Stimulated activated CD8-positive, alpha-beta memory T cell treated with anti-CD3 and anti-CD28 coated beads, Interleukin-7, amount 100 ng/mL, for 24 hours (primary cell): Measurements from ENCODE around the gene ANAPC4.
A peak's percentile ranks its signal among the peaks of the same experiment; 100 is the strongest.
"Not testable (repeated sequence)": the region's sequence is repeated elsewhere in the genome, so short reads cannot be mapped to it uniquely, and the experiment has no call there.

Experiments used
- DNase-seq: peaks from one replicate; pipeline ENCODE4 v3.0.0-alpha.2; 2020; ENCODE audit warnings: low read depth

Gene ANAPC4, protein sequence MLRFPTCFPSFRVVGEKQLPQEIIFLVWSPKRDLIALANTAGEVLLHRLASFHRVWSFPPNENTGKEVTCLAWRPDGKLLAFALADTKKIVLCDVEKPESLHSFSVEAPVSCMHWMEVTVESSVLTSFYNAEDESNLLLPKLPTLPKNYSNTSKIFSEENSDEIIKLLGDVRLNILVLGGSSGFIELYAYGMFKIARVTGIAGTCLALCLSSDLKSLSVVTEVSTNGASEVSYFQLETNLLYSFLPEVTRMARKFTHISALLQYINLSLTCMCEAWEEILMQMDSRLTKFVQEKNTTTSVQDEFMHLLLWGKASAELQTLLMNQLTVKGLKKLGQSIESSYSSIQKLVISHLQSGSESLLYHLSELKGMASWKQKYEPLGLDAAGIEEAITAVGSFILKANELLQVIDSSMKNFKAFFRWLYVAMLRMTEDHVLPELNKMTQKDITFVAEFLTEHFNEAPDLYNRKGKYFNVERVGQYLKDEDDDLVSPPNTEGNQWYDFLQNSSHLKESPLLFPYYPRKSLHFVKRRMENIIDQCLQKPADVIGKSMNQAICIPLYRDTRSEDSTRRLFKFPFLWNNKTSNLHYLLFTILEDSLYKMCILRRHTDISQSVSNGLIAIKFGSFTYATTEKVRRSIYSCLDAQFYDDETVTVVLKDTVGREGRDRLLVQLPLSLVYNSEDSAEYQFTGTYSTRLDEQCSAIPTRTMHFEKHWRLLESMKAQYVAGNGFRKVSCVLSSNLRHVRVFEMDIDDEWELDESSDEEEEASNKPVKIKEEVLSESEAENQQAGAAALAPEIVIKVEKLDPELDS

DNA sequence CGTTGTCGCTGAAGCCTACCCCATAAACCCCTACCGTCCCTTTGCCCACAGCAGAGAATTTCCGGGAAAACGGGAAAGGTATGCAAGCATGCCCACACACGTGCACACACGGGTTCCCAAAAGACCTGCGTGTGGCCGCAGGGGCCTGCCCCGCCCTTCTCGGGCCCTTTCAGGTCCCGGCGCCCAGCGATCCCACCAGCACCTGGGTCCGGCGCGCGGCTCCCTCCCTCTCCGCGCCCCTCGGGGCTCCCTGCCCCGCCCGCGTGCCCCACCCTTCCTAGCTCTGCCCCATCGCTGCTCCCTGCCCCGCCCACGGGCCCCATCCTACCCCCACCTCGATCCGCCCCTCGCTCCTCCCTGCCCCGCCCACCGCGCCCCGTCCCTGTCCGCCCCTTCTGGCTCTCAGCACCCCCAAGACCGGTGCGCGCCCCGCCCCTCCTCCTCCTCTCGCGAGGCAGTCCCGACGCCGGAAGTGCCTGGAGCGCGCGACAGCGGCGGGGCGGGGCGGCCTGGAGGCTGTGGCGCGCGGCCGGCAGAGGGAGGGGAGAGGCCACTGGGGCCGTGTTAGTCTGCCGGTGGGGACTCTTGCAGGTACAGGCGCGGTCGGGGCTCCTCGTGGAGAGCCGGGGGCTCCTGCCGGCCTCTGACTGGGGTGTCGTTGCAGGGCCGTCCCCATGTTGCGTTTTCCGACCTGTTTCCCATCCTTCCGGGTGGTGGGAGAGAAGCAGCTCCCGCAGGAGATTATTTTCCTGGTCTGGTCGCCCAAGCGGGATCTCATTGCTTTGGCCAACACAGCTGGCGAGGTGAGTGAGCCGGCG lies at the start of gene ANAPC4:
Gene ANAPC4 (plus strand): TSS at position 510 of the 818 bp plus-strand sequence. CDS start 165 bp downstream, at position 675.
- peak; percentile 98 for DNase-seq

DNA sequence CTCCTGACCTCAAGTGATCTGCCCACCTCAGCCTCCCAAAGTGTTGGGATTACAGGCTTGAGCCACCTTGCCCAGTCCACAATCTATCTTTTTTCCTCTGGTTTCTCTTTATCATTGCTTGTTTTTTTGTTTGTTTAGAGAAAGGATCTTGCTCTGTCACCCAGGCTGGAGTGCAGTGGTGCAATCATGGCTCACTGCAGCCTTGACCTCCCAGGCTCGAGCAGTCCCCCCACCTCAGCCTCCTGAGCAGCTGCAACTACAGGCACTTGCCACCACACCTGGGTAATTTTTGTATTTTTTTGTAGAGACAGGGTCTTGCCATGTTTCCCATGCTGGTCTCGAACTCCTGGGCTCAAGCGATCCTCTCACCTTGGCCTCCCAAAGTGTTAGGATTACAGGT lies 48.6 kb upstream of the ANAPC4 start:
- DNase-seq, result not testable (repeated sequence)

DNA sequence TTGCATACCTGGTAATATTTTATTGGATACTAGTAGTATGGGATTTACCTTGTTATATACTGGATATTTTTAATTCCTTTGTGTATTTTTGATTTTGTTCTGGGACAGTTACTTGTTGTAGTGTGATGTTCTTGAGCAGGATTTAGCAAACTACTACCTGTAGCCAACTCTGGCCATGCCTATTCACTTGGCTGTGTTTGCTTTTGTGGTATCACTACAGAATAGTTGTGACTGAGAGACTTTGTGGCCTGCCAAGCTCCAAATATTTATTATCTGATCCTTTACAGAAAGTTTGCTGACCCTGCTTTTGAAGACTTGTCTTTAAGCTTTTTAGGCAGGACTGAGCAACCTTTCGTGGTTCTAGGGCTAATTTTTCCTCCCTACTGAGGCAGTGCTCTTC lies 46.7 kb upstream of the ANAPC4 start:
- no peak for DNase-seq

- DNase-seq, result no peak
Measured at GRCh38 chr4:25330905-25331808, 45.9 kb upstream of the ANAPC4 start.

- DNase-seq, result no peak
Measured at GRCh38 chr4:25343671-25344070, 33.4 kb upstream of the ANAPC4 start.

DNA sequence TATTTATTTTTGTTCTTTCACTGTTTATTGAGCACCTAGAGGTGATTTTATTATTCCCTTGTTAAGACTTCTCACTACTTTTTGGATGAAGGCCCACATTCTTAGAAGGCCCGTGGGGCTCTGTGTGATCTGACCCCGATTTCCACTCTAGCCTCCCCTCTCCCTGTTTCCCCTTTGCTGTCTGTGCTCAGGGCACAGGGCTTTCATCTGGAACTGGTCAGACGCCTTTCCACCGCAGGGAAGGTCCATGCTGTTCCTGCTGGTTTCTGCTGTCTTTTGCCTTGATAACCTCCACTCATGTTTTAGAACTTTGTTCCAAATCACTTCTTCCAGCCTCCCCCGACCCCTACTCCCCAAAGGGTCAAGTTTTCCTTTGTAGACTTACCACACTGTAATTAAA lies 31.3 kb upstream of the ANAPC4 start:
- DNase-seq, result no peak

- no peak for DNase-seq
Measured at GRCh38 chr4:25346913-25347312, 30.1 kb upstream of the ANAPC4 start.

- no peak for DNase-seq
Measured at GRCh38 chr4:25347473-25347872, 29.6 kb upstream of the ANAPC4 start.

DNA sequence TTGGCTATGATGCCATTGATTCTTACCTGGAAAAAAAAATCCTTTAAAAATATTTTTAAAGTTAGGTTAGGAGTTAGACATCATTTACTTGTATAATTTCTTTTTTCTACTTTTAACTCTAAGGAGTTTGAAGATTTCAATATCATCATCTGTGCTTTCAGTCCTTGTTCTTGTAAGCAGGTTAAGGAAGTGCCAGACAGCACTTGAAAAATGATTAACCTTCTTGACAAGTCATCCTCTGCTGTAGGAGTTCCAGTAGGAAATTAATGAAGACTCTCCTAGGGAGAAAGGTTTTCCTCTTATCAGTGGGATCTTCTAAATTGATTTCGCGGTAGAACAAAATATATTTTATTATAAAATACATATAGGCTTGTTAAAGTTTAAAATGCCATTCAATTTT lies 29.1 kb upstream of the ANAPC4 start:
- no peak for DNase-seq

DNA sequence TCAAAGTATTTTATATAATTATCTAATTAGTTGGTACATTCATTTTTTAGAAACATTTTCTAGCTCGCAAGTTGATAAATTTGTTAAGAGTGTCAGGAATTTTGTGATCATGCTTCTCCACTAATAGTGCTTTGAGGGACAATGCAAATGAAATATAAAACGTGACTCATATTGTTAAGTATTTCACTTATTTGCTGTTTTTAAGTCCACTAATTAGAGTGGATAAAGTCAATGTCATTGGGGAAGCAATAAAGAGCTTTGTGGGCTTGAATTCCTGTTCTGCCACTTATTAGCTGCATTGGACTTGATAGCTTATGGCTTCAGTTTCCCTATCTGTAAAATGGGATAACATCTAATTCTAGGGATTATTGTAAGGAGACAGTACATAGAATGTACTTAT lies 26.5 kb upstream of the ANAPC4 start:
- DNase-seq, result no peak

- DNase-seq, result no peak
Measured at GRCh38 chr4:25351777-25352416, 25.2 kb upstream of the ANAPC4 start.

DNA sequence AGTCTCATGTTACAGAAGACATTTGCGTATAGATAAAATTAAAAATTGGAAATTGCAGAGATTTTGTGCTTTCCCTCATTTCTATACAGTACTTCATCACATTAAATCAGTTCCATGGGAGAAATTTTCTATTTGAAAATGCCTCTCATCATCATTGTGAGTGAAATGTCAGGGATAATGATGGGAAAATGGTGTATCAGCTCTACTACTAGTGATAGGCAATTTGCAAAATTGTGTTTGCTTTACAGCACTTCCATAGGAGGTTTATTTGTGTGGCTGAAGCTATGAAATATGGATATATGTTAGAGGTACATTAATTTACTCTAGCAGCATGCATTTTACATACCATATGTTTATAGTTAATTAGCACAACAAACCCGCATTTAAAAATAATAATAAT lies 21.0 kb upstream of the ANAPC4 start:
- DNase-seq, result no peak

GRCh38 chr4:25358515-25359275 lies 18.4 kb upstream of the ANAPC4 start:
- no peak for DNase-seq

DNA sequence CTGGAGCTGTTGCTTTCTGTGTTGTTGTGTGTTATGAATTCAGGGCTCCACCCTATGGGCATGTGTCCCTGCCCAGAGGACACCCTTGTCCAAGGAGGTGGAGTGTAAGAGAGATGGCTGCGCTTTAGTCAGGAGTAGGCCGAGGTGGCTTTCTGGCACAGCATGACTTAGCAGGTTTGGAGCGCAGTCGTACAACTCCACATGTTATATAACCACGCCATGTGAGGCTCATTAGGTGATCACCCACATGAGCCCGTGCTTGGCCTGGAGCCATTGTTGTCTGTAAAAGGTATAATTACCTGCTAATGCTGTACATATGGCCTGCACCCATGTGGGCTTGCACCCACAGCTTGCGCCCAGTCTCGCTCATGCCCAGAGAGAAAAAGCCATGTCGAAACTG lies 15.8 kb upstream of the ANAPC4 start:
- DNase-seq, result no peak

- no peak for DNase-seq
Measured at GRCh38 chr4:25367004-25367621, 9.9 kb upstream of the ANAPC4 start.

DNA sequence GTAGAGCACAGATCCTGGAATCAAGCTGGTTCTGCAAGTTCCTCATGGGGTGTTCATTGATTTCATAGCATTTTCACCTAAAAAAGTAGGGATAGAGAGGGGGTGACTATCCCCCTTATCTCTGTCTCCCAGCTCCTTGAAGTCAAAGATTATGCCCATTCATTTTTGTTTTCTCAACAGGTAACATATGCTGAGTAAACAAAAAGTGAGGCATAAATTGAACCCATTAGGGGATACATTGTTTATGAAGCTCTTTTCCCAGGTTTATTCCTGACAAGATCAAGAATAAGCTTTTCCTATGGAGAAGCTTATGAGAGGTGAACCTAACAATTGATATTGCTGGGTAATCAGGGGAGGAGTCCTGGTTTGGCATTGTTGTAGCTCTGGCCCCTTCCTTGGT lies 9.2 kb upstream of the ANAPC4 start:
- DNase-seq, result no peak

DNA sequence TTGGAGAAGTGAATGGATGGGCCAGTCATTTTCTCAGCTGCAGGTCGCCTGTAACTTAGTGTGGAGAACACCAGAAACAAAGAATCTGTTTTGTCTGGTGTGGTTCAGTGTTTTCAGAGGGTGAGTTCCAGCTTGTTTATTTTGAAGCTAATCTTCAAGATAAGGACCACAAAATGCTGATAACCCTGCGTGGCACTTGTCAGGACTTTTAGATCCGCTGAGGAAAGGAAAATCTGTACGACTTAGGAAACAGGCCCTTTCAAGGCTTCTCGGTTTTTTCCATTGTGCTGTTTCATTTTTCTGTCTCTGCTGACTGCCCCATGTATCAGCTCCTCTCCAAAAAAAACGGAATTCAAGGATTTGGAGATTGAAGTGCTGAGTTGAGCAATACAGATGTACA lies 8.7 kb upstream of the ANAPC4 start:
- DNase-seq, result no peak

- DNase-seq, result no peak
Measured at GRCh38 chr4:25370242-25370641, 6.8 kb upstream of the ANAPC4 start.

GRCh38 chr4:25372549-25372948 lies 4.5 kb upstream of the ANAPC4 start:
- DNase-seq, result not testable (repeated sequence)
